HG03469 (cell line): ENCODE measurements around the gene GALNT17.

Source experiments
- ATAC-seq: cut with Tn5 transposase; IDR thresholded peaks from one replicate; pipeline ENCODE4 v1.9.1; 2021; ENCODE audit warnings: mild to moderate bottlenecking, moderate library complexity, moderate number of reproducible peaks; ENCODE audit not compliant: unreplicated experiment

The GALNT17 gene

DNA sequence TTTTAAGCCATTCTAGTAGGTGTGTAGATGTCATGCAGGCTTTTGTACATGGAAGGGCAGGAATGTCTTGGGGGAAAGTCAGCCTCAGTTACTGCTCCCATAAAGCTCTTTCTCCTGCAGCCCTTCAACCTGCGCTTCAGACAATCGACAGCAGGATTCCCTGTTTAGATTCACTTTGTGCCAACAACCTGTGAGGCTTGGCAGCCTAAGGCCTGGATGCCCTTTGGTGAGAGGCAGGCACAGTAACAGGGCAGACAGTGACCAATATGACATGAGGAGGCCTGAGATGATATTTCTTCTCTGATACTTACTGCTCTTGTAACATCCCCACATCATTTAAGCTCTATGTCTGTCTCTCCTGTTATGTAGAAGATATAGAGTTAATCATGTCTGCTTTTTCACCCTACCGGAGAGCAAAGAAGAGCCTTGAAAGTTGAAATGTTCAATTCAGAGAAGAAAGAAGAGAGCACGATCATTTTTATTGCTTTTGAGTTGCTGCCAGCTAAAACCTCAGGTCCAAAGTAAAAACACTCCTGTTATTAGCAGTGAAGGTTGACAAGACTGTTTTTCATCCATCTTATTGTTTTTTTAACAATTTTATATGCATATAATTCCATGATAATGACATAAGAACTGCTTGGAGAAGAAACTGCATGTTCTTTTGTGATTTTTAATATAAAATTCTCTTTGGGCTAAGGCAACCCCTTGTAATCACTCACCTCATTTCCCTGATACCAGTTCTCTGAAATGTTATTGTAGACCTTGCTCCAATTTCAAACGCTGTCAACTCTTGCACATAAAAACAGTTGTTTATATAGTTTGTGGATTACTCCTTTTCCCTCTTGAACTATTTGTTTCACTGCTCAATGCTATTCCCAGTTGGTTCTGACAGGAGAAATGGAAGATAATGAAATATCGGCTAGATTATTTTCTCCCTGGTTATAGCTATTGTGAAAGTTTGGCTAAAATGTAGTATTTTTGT lies 140.9 kb downstream of the GALNT17 start:
- ATAC-seq, result no peak

DNA sequence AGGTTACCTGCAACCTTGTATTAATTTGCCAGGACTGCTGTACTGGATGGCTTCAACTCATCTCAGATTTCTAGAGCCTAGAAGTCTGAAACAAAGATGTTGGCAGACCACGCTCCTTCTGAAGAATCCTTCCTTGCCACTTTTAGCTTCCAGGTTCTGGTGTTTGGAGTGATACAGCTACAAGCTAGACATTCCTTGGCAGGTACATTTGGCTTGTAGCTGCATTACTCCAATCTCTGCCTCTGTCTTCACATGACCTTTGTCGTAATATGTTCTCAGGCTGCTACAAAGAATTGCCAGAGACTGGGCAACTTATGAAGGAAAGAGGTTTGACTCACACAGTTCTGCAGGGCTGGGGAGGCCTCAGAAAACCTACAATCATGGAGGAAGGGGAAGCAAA lies 146.3 kb downstream of the GALNT17 start:
- ATAC-seq, result no peak

DNA sequence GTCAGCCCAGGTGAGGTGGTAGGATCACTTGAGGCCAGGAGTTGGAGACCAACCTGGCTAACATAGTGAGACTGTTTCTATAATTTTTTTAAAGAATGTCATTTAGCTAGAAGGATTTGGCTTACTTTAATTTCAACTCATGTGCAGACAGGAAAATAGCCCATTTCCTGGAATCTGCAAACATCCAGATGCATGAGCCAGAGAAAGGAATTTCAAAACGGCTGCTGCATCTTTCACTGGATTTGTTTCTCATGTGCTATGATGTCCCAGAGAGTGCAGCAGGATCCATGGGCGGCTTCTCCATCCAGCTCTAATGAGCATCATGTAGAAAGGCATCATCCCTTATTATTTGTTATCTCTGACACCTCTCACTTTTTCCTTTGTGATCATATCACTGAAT lies 149.3 kb downstream of the GALNT17 start:
- ATAC-seq, result no peak

DNA sequence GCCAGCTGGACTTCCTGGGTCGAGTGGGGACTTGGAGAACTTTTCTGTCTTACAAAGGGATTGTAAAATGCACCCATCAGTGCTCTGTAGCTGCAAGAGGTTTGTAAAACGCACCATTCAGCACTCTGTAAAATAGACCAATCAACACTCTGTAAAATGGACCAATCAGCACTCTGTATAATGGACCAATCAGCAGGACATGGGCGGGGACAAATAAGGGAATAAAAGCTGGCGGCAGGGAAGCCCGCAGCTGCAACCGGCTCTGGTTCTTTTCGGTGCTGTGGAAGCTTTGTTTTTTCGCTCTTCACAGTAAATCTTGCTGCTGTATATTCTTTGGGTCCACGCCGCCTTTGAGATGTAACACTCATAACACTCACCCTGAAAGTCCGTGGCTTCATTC lies 151.9 kb downstream of the GALNT17 start:
- ATAC-seq, result no peak

DNA sequence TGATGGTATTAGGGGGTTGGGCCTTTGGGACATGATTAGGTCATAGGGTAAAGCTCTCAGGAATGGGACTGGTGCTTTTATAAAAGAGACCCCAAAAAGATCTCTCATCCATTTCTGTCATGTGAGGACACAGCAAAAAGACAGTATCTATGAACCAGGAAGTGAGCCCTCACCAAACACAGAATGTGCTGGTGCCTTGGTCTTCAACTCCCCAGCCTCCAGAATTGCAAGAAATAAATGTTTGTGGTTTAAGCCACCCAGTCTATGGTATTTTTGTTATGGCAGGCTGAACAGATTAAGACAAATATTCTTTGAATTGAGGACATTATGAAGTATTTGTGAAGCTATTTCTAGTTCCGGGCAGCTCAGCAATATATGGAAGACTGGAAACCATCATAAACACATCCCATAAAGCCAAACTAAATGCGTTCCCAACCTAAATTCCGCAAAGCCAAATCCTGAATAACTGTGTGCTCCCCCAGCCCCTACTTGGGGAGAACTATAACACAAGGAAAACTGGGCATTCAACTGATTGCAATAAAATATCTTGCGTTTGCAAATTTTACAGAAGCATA lies 153.7 kb downstream of the GALNT17 start:
- no peak for ATAC-seq

- ATAC-seq, result no peak
These were observed 154.4 kb downstream of the GALNT17 start for GRCh38 chr7:71286336-71286735.

DNA sequence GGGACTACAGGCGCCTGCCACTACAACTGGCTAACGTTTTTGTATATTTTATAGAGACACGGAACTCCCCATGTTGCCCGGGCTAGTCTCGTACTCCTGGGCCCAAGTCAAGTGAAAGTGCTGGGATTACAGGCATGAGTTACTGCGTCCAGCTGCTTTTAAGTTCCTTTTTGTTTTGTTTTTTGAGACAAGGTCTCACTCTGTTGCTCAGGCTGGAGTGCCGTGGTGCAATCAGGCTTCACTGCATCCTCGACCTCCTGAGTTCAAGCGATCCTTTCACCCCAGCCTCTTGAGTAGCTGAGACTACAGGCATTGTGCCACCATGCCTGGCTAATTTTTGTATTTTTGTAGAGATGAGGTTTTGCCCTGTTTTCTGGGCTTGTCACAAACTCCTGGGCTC lies 155.0 kb downstream of the GALNT17 start:
- ATAC-seq, result no peak

- ATAC-seq, result no peak
These were observed 158.5 kb downstream of the GALNT17 start for GRCh38 chr7:71290452-71290851.

- no peak for ATAC-seq
These were observed 166.4 kb downstream of the GALNT17 start for GRCh38 chr7:71298378-71298777.

DNA sequence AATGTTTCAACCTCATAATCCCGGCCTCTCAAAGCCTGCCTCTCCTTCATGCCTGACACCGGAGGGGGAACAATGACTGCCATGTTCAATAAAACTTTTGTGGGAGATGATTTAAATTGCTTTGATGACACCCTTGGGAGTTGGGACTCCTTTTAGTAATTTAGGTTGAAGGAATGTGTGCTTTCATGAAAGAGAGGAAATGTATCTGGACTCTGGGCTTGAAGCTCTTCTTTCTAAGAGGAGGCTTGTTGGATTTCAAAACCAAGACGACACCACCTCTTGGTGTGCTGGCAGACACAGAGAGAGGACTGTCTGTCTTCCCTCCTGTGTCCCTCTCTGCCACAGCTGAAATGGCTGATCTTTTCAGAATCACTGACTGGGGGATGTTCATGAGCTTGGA lies 168.1 kb downstream of the GALNT17 start:
- ATAC-seq, result no peak

DNA sequence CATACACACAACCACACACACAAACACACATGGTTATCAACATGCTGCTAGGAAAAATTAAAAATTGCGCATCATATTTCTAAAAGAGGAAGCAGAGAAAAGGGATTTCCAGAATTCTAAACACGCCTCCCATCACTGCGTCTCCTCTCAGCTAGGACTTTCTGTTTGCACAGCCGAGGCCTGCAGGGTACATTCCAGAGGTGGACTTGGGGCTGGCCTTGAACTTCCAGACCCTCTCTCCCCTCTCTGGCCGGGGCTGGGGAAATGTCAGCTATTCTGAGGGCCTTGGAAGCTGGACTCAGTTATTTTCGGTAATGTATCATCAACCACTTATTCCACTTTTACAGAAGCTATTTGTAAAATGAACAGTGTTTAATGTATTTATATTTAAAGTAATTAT lies 168.7 kb downstream of the GALNT17 start:
- ATAC-seq, result no peak

DNA sequence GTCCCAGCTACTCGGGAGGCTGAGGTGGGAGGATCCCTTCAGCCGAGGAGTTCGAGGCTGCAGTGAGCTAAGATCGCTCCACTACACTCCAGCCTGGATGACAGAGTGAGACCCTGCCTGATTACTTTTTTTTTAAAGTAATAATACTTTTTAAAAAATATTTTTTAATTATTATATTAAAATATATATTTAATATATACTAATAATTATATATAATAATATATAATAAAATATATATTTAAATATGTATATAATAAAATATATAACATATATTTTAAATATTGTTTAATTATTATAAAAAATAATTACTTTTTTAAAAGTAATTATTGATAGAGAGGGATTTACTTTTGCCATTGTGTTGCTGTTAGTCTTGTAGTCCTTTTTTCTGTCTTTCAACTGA lies 169.2 kb downstream of the GALNT17 start:
- no peak for ATAC-seq

DNA sequence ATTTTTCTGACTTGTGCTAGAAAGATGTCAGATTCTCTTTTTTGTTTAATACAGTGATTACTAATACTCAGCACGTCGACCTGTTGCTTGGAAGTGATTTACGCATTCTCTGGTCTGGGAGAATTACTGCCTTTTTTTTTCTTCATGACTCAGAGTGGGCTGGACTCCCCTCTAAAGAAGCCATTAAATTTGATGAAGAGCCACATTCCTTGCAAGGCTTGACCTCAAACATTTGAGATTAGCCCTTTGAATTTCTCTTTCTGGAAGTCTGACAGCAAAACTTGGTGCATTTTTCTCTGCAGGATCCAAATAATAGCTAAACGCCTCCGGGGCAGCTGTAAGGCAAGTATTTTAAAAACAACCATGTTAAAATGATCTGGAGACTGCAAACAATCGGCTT lies 171.6 kb downstream of the GALNT17 start:
- no peak for ATAC-seq

- ATAC-seq, result no peak
These were observed 176.2 kb downstream of the GALNT17 start for GRCh38 chr7:71308096-71308495.

DNA sequence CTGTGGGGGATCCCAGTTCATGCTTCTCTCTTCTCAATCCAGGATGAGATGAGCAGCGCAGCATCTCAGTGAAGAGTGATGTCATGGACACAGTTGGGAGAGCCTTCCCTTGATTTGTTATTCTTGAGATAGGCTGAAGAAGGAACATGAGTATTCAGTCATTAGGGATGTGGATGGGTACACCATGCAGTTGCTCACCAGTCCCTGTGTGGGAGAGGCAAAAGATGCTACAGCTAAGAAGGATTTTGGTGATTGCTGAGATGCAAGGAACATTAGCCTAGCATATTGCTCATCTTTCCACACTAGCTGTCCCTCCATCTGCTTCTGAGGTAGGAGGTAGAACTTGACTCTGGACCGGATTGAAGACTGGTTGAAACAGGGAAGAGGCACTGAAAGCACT lies 179.6 kb downstream of the GALNT17 start:
- no peak for ATAC-seq

DNA sequence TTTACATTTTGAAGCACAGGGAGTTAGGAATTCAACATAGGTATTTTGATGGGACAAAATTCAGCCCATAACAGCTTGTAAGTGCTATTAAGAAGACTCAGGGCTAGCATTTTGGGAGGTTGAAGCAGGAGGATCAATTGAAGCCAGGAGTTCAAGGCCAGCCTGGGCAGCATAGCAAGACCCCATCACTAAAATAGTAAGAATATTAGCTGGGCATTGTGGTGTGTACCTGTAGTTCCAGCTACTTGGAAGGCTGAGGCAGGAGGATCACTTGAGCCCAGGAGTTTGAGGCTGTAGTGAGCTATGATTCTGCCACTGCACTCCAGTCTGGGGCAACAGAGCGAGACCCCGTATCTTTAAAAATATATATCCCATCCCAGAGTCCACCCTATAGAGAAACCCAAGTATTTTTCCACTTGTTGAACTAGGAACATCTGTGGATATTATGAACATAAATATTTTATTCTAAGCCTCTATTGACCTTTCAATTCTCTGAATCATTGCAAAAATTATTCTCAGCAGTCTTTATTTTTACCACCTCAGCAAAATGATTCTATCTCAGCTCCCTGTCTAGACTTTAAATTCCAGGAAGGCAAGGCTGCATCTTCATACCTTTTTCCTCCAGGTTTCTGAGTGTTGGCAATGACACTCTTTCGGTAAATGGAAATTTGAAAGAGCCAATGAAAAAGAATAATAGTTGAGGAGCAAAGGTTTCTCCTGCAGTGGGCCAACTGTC lies 181.0 kb downstream of the GALNT17 start:
- ATAC-seq, result no peak

- no peak for ATAC-seq
These were observed 181.6 kb downstream of the GALNT17 start for GRCh38 chr7:71313553-71313952.

DNA sequence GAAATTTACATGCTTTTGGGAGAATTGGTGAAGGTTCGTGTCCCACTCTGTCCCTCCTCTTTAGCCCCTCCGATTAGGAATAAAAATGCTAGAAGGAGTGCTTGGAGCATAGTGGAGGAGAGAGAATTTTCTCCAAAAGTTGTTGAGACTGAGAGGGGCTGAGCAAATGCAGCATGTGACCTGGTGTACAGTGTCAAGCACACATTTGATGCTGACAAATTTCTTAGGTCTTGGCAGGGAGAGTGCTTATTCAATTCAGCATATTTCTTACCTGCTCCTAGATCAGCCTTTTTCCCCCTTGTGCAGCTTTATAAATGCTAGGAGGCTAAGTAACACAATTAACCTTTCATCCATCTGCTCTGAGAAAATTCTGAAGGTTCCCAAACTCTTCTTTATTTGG lies 189.0 kb downstream of the GALNT17 start:
- ATAC-seq, result no peak

DNA sequence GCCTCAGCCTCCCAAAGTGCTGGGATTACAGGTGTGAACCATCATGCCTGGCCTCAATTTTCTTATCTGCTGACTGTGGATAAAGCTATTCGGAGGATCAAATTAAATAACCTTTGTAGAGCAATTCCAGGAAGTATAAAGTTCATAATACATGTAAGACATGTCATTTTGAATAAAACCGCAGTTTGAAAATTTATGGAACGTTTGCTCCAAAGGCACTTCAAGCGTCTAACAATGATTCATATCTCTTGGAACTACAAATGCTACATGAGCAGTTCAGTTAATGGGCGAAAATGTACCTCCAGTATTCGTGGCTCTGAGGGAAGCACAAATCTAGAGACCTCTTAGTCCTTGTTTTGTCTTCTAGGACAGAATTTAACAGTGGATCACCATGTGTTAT lies 190.3 kb downstream of the GALNT17 start:
- no peak for ATAC-seq

DNA sequence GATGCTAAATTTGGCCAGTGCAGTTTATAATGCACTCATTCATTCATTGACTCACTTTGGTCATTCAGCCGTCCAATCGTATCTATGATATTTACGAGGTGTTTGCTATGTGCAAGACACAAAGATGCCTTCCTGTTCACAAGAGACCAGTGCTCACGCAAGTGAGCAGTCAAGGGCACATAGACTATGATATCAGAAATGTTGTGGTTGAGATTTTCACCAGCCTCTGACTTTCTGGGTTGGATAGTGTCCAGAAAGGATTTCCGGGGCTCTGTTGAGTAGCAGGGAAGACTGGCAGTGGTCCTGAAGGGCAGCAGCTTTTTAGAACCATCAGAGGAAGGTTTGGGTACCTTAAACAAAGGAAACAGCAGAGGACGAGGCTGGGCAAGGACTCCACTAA lies 191.8 kb downstream of the GALNT17 start:
- ATAC-seq, result no peak

GRCh38 chr7:71325151-71325550 lies 193.2 kb downstream of the GALNT17 start:
- no peak for ATAC-seq

DNA sequence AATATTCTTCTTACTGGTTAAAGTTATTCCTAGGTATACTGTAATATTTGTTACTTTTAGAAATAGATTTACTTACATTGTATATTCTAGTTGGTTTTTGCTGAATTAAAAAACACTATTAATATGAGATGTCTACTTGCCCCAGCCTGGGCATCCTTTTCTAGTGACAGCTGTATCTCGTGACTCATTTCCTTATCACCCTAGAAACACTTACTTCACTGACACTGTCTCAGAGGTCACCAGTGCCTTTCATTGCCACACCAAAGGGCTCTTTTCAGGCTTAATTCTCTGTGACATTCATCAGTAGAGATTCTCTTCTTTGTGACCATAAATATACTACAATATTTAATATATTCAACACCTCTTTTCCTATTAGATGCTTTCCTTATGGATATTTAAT lies 194.7 kb downstream of the GALNT17 start:
- no peak for ATAC-seq
